Right hindlimb (tissue), 1 donor: Measurements from ENCODE around the gene PAFAH1B2.
A peak's percentile ranks its signal among the peaks of the same experiment; 100 is the strongest.
"Not testable (repeated sequence)": the region's sequence is repeated elsewhere in the genome, so short reads cannot be mapped to it uniquely, and the experiment has no call there.

ENCODE experiments used
- DNase-seq: peaks from one replicate; pipeline ENCODE4 v3.0.0-alpha.2; 2018

Gene PAFAH1B2

DNA sequence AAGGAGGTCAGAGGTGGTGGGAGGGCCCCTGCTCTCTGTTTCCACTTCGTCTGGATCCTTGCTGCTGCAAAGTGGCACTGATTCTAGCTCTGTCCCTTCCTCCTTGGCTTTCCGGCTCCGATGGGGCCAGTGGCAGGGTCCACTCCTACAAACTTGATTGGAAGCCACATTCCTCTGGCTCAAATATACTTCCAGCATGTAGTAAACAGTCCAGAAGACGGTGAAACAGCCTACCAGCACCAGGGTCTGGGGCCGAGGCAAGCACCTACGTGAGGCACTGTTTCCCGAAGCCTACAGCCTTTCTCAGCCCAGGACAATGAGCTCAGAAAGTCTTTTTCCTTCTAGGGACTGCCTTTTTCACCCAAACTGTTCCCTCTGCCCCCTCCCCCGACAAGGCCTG lies 62.0 kb downstream of the PAFAH1B2 start:
- DNase-seq: not testable (repeated sequence)

DNA sequence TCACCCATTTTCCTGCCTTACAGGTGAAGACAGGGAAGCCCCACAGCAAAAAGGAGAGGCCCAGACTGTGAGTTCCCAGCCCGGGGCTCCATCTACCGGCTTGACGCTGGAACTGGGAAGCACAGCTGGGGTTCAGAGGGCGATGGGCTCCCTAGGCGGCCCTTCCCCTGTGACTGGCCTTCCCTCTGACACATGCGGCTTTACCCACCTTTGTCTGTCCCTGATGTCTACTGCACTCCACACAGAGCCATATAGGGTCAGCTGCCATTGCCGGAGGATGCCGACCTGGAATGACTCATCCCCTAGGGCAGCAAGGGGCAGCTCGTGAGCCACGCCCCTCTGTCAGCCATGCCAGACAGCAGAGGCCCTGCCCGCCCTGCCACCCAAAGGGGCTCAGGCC lies 62.8 kb downstream of the PAFAH1B2 start:
- not testable (repeated sequence) for DNase-seq

DNA sequence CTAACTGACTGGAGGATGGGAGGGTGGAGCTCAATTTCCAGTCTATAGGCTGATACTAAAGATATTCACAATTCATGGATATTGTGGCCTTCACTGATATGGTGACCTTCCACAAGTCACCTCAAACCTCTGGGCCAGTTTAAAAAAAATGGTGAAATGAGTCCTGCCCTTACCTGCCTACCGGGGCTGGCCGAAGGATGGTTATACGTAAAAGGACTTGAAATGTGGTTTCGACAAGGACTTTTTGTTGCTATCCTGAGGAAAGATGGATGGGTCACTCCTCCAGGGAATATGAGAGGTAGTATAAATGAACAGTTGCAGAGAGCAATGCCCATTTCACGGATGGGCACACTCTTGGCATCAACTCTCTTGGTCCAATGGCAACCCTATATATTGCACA lies 63.4 kb downstream of the PAFAH1B2 start:
- DNase-seq: not testable (repeated sequence)

DNA sequence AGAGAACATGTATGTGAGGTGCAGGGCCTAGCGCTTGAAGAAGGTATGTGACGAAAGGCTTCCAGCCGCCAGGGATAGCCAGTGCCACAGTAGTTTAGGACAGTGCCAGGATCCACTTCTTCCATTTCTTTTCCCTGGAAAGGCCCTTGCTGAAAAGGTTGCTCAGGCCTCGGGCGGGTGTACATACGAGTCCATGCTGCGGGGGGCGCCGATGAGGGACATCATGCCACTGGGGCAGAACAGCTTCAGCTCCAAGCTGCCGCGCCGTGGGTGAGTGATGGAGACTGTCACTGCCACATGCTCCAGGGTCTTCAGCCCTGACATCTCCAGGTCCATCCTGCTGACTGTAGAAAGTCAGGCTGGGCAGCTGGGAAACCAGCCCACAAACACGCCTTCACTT lies 64.6 kb downstream of the PAFAH1B2 start:
- not testable (repeated sequence) for DNase-seq

DNA sequence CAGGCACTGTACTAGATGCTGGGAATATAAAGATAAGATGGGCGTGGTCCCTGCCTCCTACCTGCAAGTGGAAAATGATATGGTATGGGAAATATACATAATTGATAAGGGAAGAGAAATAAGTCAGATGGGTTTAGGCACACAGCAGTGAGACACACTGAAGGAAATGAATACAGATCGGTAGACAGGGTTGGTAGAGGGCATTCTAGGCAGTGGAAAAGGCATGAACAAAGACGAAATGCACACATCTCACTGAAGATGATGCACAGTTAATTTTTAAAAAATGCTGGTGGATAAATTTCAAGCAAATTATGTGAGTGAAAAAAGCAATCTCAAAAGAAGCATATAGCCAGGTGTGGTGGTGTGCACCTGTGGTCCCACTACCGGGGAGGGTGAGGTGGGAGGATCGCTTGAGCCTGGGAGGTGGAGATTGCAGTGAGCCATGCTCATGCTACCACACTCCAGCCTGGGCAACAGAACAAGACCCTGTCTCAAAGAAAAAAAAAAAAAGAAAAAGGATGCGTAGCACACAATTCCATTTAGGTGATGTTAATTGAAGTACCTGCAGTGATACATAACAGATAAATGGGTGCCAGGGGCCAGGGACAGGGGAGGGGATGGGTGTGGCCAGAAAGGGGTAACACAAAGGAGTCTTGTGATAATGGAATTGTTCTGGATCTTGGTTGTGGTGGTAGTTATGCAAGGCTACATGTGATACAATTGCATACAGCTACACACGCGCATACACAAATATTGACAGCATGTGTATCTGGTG lies 65.5 kb downstream of the PAFAH1B2 start:
- DNase-seq: not testable (repeated sequence)

DNA sequence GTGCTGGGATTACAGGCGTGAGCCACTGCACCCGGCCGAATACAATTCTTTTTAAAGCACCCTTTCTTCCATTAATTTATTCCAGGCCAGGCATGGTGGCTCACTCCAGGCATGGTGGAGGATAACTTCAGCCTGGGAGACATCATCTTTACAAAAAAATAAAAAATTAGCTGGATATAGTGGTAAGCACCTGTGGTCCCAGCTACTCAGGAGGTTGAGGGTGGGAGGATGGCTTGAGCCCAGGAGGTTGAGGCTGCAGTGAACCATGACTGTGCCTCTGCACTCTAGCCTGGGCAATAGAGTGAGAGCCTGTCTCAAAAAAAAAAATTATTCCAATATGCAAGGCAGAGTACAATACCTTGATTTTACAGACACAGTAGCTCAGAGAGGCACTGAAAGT lies 66.5 kb downstream of the PAFAH1B2 start:
- no peak for DNase-seq

DNA sequence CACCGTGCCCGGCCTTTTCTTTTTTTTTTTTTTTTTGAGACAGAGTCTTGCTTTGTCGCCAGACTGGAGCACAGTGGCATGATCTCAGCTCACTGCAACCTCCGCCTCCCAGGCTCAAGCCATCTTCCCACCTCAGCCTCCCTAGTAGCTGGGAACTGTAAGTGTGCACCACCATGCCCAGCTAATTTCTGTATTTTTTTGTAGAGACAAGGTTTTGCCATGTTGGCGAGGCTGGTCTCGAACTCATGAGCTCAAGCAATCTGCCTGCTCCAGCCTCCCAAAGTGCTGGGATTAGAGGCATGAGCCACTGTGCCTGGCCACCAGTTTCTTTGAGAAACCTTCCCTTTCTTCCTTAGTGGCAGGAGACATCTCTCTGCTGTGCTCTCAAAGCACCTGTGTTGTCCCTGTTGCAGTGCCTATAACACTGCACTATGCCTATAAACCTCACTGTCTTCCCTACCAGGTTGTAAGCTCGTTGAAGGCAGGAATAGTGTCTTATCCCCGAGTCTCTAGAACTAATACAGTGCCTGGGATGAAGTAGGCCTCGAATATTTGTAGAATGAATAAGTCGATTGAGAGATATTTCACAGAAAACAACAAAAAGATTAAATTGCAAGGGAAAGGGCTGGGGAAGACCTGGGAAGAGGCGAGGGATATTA lies 68.7 kb downstream of the PAFAH1B2 start:
- no peak for DNase-seq

DNA sequence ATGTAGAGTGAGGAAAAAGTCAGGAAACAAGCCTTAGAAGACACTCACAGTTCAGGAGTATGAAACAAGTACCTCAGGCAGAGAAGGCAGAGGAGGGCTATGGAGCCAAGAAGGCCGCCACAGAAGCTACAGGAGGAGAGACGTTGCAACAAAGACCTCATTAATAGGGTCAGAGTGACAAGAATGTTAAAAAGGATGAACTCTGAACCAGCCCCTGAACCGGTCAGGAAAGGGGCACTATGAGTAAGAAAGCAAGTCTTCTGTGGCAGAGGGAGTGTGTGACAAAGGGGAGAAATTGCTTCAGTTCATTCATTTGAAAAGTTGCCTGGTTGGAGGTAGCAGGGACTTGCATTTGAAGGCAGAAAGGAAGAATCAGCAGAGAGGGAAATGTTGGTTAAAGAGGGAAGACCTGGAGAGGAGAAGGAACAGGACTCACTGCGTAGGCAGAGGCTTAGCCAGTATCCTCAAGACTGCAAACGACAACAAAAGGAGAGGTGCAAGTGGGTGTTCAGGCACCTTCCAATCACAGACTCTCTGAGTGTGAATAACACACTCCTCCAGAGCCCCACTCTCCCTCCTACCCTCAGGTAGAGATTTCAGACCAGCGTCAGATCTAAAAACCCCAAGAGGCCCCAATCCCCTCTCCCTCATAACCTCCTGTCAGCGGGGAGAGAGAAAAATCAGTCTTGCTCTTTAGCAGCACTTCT lies 70.5 kb downstream of the PAFAH1B2 start:
- no peak for DNase-seq

DNA sequence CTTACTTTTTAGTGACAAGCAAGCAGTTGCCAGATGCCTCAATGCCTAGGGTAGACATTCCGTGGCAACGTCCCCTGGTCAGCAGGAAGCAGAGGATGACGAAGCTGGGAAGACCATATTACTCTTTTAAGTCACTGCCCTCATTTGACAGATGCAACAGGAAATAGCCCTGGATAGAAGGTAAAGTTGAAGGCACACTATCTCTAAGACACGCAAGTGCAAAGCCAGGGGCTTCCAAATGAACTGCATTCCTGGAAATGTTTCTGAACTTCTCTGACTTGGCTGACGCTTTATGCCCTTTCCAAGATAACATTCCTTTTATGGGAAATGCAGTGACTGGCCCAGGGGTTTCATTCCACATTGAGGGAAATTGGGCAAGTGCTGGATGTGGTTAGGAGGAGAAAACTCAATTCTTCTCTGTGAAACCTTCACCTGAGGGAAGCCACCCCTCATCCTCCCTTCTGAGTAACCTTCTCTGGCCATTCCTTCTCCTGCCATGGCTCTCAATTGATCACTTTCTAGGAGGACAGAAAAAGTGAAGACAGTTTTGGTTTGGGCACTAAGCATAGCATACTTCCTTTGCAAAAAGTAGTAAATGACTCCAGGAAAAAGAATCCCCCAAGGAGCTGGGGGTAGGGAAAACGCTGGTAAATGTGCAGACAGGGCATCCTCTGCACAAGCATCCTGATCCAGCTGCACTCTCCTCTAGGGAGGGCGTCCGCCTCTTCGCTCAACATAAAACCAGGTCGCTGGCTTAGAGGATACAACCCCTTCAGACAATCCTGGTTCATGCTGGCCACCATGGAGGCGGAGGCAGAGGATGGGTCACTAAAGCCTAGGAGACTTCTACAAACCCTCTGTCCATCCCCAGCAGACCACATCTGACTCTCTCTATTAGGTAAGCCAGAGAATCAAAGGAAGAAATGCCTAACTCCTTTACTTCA lies 73.3 kb downstream of the PAFAH1B2 start:
- peak; percentile 25 for DNase-seq

DNA sequence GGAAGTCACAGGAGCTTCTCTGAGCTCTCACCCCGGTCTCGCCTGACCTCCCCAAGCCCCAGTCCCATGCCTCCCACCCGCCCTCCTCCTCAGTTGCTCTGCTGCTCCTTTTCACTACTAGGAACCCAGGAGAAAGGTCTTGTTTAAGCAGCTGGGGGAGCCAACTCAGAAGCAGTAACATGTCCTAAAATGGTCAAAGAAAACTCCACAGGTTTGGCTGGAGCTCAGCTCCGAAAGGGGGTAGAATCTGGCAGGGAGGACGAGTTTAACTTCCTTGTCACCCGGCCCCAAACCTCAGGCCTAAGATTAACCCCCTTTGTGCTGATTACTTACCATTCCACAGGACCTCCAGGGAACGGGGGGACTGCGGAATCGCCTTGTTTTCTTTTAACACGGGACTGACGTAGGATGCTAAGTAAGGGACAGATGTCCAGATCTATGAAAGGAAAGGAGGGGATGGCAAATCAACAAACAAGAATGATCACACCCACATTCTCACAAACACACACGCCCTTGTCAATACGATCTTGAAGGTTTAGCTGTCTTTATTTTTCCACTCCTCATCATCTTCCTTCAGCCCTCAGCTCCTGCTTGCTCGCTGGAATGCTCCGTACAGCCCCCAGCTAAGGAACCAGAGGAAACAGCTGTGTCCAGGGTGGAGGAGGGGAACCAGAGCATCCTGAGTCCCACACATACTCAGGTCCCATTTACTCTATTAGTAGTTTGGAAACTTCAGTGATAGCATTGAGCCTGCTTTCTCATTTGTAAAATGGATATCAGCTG lies 74.2 kb downstream of the PAFAH1B2 start:
- peak; percentile 55 for DNase-seq

DNA sequence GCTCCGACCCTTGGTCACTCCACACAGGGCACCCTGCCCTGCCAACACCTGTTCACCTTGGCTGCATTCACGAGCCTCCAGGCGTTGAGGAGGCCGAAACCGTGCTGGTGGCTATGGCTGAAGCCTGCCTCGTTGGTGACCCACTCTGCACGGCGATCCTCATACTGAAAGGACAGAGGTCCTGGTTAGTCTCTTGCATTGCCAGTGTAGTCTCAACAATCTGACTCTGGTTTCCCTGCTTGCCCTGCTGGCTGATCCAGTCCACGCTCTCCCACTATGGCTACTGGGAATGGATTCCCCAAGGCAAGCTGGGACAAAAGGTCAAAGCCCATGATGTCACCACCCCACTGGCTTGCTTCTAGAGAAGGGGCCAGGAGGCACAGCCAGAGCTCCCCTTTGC lies 74.9 kb downstream of the PAFAH1B2 start:
- peak; percentile 9 for DNase-seq

DNA sequence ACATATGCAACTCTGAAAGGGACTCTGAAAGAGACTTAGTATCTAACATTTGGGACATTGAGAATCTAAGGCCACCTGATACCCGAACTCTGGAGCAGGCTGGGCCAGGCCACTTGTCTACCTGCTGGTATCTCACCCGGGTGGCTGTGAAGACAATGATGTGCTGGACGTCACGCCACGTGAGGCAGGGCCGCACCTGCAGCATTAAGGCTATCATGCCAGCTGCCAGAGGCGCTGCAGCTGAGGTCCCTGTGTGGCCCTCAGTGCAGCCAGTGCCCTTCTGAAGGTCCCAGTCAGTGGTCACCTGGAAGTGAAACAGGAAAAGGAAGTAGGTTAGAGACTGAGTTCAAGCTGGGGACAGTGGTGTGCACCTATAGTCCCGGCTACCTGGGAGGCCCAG lies 75.4 kb downstream of the PAFAH1B2 start:
- DNase-seq: peak; percentile 12

DNA sequence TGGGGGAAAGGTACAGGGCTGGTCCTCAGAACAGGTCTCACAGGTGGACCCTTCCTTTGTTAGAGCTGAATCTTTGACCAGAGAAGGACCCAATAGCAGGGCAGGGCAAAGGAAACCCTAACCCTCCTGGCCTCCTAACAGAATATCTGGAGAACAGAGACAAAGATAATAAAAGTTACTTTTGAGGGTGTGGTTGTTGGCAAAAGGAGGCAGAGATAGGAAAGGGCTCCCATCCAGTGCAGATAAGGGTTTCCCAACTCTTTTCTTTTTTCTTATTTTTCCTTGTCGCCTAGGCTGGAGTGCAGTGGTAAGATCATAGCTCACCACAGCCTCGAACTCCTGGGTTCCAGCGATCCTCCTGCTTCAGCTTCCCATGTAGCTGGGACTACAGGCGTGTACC lies 75.9 kb downstream of the PAFAH1B2 start:
- DNase-seq: no peak

DNA sequence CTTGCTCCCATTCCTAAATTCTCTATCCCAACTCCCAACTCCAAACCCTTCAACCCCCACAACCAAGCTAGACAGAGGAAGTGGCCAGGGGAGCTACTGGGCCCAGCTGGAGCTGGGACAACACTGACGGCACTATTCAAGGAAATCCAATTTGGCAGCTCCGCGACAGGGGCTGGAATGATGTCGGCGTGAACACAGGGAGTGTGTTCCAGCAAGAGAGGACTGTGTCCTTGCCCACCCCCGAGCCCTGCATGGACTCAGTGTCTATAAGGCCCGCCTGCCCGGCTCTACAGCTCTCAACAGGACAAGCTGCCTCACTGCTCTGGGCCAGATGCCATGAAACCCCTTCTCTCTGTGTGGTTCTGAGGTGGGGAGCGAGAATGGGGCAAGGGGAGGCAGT lies 76.5 kb downstream of the PAFAH1B2 start:
- DNase-seq: peak; percentile 86

DNA sequence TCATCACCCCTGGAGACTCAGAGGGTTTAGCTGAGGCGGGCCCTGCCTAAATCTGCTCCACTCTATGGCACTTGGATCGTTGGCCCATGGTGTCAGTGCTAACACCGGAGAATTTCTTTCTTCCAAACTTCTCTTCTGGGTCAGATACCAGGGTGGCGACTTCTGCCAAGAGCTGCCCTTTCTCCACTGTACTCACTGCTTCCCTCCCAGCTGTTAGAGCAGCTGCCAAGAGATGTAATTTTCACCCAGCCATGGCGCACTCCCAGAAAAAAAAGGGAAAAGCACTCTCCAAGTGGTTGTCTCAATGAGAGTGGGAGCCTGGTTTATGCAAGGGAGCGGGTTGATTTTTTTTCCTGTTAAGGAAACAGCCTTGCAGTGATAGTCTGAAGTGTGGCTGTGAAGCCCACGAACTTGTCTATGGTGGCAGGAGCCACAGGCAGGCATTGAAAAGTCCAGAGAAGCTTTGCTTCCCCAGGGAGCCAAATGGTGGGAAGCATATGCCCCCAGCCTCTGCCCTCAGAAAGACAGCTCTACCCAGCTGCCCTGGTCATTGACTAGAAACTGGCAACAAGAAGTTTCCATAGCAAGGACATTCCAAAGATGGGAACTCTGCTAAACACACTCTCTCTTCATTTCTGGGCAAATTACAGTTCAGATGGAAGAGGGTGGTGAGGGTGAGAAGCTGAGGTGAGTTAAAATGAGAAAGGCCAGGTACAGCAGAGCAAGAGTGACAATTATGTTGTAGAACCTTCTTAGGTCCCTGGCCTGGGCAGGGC lies 77.1 kb downstream of the PAFAH1B2 start:
- peak; percentile 85 for DNase-seq

DNA sequence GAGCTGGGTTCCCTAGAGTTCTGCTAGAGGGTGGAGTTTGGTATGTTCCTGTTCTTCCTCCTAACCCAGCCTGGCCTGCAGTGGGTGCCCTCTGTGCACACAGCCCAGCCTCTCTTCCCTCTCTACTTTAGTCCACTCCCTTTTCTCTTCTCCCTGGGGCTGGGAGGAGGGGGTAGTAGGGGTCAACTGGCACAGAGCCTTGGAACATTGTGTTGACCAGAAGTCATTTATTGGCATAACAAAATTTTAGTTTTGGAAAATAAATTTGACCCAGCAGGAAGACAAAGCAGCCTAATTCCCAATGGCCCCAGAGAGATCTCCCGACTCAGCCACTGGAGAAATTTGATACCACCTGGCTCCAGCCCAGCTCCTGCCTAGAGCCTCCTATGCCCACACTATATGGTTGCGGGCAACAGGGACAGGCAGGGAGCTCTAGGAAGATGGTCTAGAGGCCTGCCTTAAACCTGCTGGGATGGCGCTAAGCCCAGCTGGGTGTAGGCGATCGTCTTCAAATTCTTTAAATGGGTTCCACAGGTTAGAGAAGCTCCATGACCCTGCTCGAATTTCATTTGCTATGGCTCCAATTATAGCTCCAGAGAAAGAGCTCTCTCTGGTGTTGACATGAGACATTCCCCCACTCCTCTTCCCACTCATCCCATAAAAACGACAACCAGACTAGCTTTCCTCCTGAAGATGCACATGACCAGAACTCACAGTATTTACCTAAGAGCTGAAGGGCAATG lies 77.9 kb downstream of the PAFAH1B2 start:
- DNase-seq: peak; percentile 89

DNA sequence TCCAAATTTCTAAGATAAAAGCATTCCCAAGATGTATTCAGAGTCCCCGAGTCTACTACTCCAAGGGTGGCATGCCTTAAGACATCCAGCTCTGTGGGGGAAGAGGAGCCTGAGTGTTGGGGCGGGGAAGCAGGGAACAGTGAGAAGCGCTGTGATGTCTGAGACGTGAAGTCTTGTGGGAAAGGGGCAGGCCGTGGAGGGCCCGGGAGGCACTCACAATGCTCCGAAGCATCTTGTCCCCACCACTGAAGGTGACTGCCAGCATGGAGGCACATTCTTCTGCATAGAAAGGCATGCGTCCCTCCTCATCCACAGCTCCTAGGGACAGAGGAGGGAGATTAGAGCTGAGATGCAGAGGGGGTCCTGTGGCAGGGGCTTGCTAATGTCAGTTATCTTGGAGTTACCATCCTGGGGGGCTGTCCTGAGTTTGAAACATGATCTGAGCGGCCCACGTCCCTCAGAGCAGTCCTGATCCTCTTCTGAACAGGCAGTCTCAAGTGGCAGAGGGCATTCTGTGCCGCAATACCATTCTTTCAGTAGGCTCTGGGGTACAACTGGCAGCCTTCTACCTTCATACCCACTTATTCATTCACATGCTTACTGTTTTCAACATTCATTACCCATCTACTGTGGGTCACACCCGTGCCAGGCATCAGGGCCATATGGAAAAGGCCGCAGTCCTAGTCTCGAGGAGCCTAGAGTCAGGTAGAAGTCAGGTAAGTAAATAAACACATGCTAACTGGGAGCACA lies 79.1 kb downstream of the PAFAH1B2 start:
- no peak for DNase-seq

DNA sequence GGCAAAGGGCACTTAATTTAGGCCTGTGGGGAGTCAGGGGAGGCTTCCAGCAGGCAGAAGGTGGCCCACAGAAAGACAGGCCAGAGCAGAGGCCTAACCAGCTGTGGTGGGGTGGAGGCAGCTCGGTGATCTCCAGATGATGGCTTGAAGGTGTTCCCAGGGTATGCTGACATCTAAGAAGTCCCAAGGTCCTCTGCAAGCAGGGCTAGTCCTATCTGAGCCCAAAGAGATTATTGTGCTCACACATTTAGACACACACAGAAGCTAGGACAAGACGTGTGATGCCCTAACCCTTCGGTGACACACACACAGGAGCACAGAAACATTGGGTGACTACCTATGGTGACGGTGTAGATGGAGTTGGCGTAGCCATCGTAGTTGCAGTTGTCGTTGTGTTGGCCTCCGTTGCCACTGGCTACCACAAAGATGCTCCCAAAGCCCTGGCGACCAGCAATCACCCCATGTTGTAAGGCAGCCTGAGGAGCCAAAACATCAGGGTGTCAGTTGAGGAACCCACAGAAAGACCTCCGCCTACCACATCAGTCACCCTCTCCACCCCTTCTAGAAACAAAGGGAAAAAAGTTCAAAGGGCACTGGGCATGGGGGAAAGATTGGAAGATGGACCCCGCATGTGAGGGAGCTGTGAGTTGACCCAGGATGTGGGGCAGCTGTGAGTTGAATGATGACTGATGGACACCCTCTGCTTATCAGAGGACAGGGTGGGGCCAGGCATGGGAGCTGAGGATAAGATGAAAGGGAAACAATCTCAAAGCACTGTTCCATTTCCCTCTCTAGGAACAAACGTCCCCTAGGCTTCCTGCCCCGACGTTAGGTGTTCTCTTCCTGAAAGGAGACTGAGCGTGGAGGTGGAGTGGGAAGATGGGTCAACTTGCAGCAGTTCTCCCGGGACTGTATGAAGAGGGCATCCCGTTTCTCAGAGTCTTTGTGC lies 79.9 kb downstream of the PAFAH1B2 start:
- no peak for DNase-seq
